GM12878 (cell line): ENCODE results near the gene MT1B. TPM values are rescaled to one million over a fixed set of nuclear protein-coding genes. Genes with fewer than 3 reads are reported as not detected.

Experiments
- ATAC-seq: fragments of 200-7000 bp; cut with Tn5 transposase; 3 replicates; pipeline ENCODE4 v1.9.1; 2020; ENCODE audit warnings: mild to moderate bottlenecking, moderate library complexity
- BruUV-seq: library from RNA; stranded (reverse); fragments of 400-500 nt; replicated peaks from 2 replicates; lab custom pipeline; 2021; lab: Mats Ljungman, UMichigan
- CTCF ChIA-PET: fragments of 300-600 bp; sonication (Branson Sonifier 250); formaldehyde crosslinking; extraction: SDS; loops from one replicate; lab custom pipeline; 2021; ENCODE audit warnings: inconsistent platforms; lab: Yijun Ruan, JAX
- POLR2A ChIA-PET: fragments of 350-600 bp; formaldehyde crosslinking; extraction: SDS; loops from one replicate; lab custom pipeline; 2021; ENCODE audit warnings: inconsistent platforms; lab: Charles Lee
- RAD21 ChIA-PET: fragments of 300-600 bp; sonication (Branson Sonifier 250); formaldehyde crosslinking; loops from one replicate; lab custom pipeline; 2023; ENCODE audit warnings: antibody characterized with exemption; ENCODE audit not compliant: unreplicated experiment; lab: Charles Lee
- SMC1A ChIA-PET: fragments of 300-600 bp; sonication (Branson Sonifier 250); formaldehyde crosslinking; loops from one replicate; lab custom pipeline; 2023; ENCODE audit not compliant: unreplicated experiment, uncharacterized antibody; lab: Charles Lee
- DNase-seq: peaks from one replicate; pipeline ENCODE4 v3.0.0-alpha.2; 2011; ENCODE audit warnings: low read depth, low spot score
- FAIRE-seq: peaks from 3 replicates; lab custom pipeline; 2011; peaks lifted over from hg19 to GRCh38; lab: Jason Lieb, UNC
- H2AFZ ChIP-seq: 2 replicates; pipeline ENCODE4 v1.6.0; 2011; ENCODE audit warnings: low read depth, low read length, control low read depth; ENCODE audit not compliant: control insufficient read depth
- H3K27ac ChIP-seq: 2 replicates; pipeline ENCODE4 v1.5.1; 2011; ENCODE audit warnings: control low read depth; ENCODE audit not compliant: control insufficient read depth, insufficient read depth
- H3K27me3 ChIP-seq, 2 experiments: replicated peaks in 1 of 2; 2 replicates each; pipeline versions ENCODE4 v1.6.0 to v1.6.1; 2011; ENCODE audit warnings: low read length in 1 of 2; ENCODE audit not compliant: control insufficient read depth in 2 of 2, insufficient read depth in 2 of 2
- H3K36me3 ChIP-seq, 2 experiments: 2 replicates each; pipeline ENCODE4 v1.5.1; 2011; ENCODE audit warnings: low read length in 1 of 2; ENCODE audit not compliant: control insufficient read depth in 2 of 2, insufficient read depth in 2 of 2
- H3K4me1 ChIP-seq: 2 replicates; pipeline ENCODE4 v1.6.1; 2011; ENCODE audit warnings: mild to moderate bottlenecking, low read length, moderate library complexity, mixed read lengths; ENCODE audit not compliant: control insufficient read depth, insufficient read depth
- H3K4me2 ChIP-seq: 2 replicates; pipeline ENCODE4 v1.6.0; 2011; ENCODE audit warnings: control low read depth; ENCODE audit not compliant: control insufficient read depth, insufficient read depth
- H3K4me3 ChIP-seq: fragments of 200-600 bp; sonication (generic); 2 replicates; pipeline ENCODE4 v1.5.1; 2016
- H3K79me2 ChIP-seq: 2 replicates; pipeline ENCODE4 v1.6.0; 2011; ENCODE audit warnings: low read length; ENCODE audit not compliant: control insufficient read depth, insufficient read depth
- H3K9ac ChIP-seq: 2 replicates; pipeline ENCODE4 v1.8.0; 2011; ENCODE audit warnings: low read length, control low read depth, mixed read lengths; ENCODE audit not compliant: control insufficient read depth, insufficient read depth
- H3K9me3 ChIP-seq: replicated peaks from 3 replicates; pipeline ENCODE4 v1.5.1; 2011; ENCODE audit warnings: mild to moderate bottlenecking, low read length; ENCODE audit not compliant: control insufficient read depth, insufficient read depth
- H4K20me1 ChIP-seq: 2 replicates; pipeline ENCODE4 v1.6.0; 2011; ENCODE audit not compliant: control insufficient read depth, insufficient read depth
- BHLHE40 ChIP-seq, 2 experiments: fragments of 450-650 bp in 1 of 2; IDR thresholded peaks; 2 replicates each; pipeline ENCODE4 v1.6.1; 2011 to 2017; ENCODE audit warnings: low read depth in 2 of 2, borderline replicate concordance in 1 of 2, improper control_type of control experiment in 1 of 2, low read length in 1 of 2, mild to moderate bottlenecking in 1 of 2
- CHD2 ChIP-seq: IDR thresholded peaks from 2 replicates; pipeline ENCODE4 v1.6.1; 2011; ENCODE audit warnings: low read depth, low read length, improper control_type of control experiment, borderline replicate concordance
- CREB1 ChIP-seq: IDR thresholded peaks from 2 replicates; pipeline ENCODE4 v1.6.1; 2012; ENCODE audit warnings: low read depth, mild to moderate bottlenecking, inconsistent platforms
- CREM ChIP-seq: IDR thresholded peaks from 2 replicates; pipeline ENCODE4 v1.6.1; 2014; ENCODE audit warnings: antibody characterized with exemption, low read depth
- FOS ChIP-seq: IDR thresholded peaks from 3 replicates; pipeline ENCODE4 v1.6.1; 2011; ENCODE audit warnings: borderline replicate concordance; ENCODE audit not compliant: insufficient read length; ENCODE audit errors: extremely low read depth
- HDGF ChIP-seq: fragments of 450-650 bp; IDR thresholded peaks from 2 replicates; pipeline ENCODE4 v1.6.1; 2016; ENCODE audit warnings: antibody characterized with exemption
- IRF5 ChIP-seq: fragments of 450-650 bp; IDR thresholded peaks from 2 replicates; pipeline ENCODE4 v1.6.1; 2017; ENCODE audit warnings: borderline replicate concordance
- LARP7 ChIP-seq: fragments of 450-650 bp; IDR thresholded peaks from 2 replicates; pipeline ENCODE4 v1.6.1; 2017; ENCODE audit warnings: mild to moderate bottlenecking
- MTA2 ChIP-seq: fragments of 450-650 bp; IDR thresholded peaks from 2 replicates; pipeline ENCODE4 v1.6.1; 2016; ENCODE audit warnings: low read depth, mild to moderate bottlenecking, moderate library complexity
- NR2C2 ChIP-seq: IDR thresholded peaks from 2 replicates; pipeline ENCODE4 v1.6.1; 2011; ENCODE audit warnings: borderline replicate concordance, low read depth; ENCODE audit not compliant: control insufficient read depth, insufficient read length
- PML ChIP-seq: IDR thresholded peaks from 2 replicates; pipeline ENCODE4 v1.6.1; 2012; ENCODE audit warnings: low read length, inconsistent platforms
- SMC3 ChIP-seq: IDR thresholded peaks from 2 replicates; pipeline ENCODE4 v1.6.1; 2011; ENCODE audit warnings: low read length, improper control_type of control experiment, borderline replicate concordance
- ZZZ3 ChIP-seq: IDR thresholded peaks from 2 replicates; pipeline ENCODE4 v1.6.1; 2011; ENCODE audit warnings: low read depth; ENCODE audit not compliant: control insufficient read depth, insufficient read length
- WGBS: methylation state at CpG from one replicate; pipeline ENCODE4 v1.1.6; 2016; ENCODE audit warnings: low lambda C conversion rate; ENCODE audit not compliant: insufficient replicate concordance, insufficient coverage; ENCODE audit errors: missing lambda C conversion rate; 5-methylcytosine and 5-hydroxymethylcytosine counted together
- in situ Hi-C: fragments of 300-500 bp; cut with MboI; formaldehyde crosslinking; loops from 9 replicates; pipeline ENCODE4 v1.14.3; 2018; ENCODE audit warnings: mixed read lengths
- intact Hi-C: fragments of 100-400 bp; cut with micrococcal nuclease; formaldehyde crosslinking; loops from one replicate; pipeline ENCODE4 v1.14.2; 2022; ENCODE audit not compliant: unreplicated experiment
- polyA plus RNA-seq, 11 experiments: library from polyadenylated mRNA; depleted of rRNA in 4 of 11; unstranded in 6 of 11; stranded (reverse) in 5 of 11; fragments of >200 nt; fragmentation: Nextera tagmentation in 4 of 11; fragmentation: Illumina TruSeq in 1 of 11; extraction: Ambion mirVana in 4 of 11; extraction: Trizol in 1 of 11; gene quantifications; 1 replicate in 1 of 11; 2 replicates in 10 of 11; pipeline versions ENCODE4 v1.2.1 to v1.2.3, GENCODE V29; 2011 to 2016; ENCODE audit warnings: inconsistent platforms in 2 of 11, missing spikeins in 2 of 11, low read depth in 1 of 11
- total RNA-seq, 4 experiments: library from RNA; depleted of rRNA in 3 of 4; stranded (reverse); fragments of >200 nt in 3 of 4; fragmentation: Illumina TruSeq in 1 of 4; extraction: Trizol in 1 of 4; gene quantifications; 2 replicates each; pipeline versions ENCODE4 v1.2.1 to v1.2.3, GENCODE V29; 2013 to 2021
- TF ChIP-seq, protein P1 (sequence below): fragments of 450-650 bp; IDR thresholded peaks from 2 replicates; pipeline ENCODE4 v1.6.1; 2016; ENCODE audit warnings: mild to moderate bottlenecking, moderate library complexity, borderline replicate concordance
- TF ChIP-seq, protein P2 (sequence below): IDR thresholded peaks from 2 replicates; pipeline ENCODE4 v1.6.1; 2011; ENCODE audit warnings: low read depth, low read length, improper control_type of control experiment, borderline replicate concordance

MT1B gene
- total and polyA plus RNA-seq, 10 of the 15 experiments (the other 5 are each of a cell fraction or from before 2014, with no cell fraction given), result not detected

GRCh38 chr16:56675685-56676210 lies 24.1 kb downstream of the MT1B start:
- ChIA-PET SMC1A (interaction anchor here (0.7 to 1.8 kb wide), 4 partner anchors 22 to 267 kb away, joined by 3 to 8 read pairs (median 3); no protein-coding TSS in a partner anchor), CTCF (interaction anchor here (1.1 to 2.7 kb wide), 2 partner anchors 26 to 101 kb away, joined by 3 to 15 read pairs; no protein-coding TSS in a partner anchor), RAD21 (interaction anchor here (1.1 to 2.1 kb wide), 3 partner anchors 26 to 71 kb away, joined by 3 to 10 read pairs (median 6); partner anchors contain the start of gene MT2A), POLR2A (no interaction called here)
- H2AFZ ChIP-seq, result peak overlapping the region; percentile 47; the same call in 1 of the 2 replicates
- H3K27ac ChIP-seq, result no peak overlapping the region
- H3K9ac ChIP-seq, result no peak overlapping the region
- H3K27me3 ChIP-seq, result peaks cover under 1 to 4% of the 10 kb centered on the region in 2 experiments; a peak in 3 of 4 replicates
- H3K36me3 ChIP-seq, result no peaks in the 10 kb centered on the region
- 26% methylated on average over 27 of the region's 32 CpGs for WGBS
- FAIRE-seq (no peak), ATAC-seq (peak; percentile 75), DNase-seq (no peak)
- no TSS peak for BruUV-seq
- H4K20me1 ChIP-seq, result no peaks in the 10 kb centered on the region
- no peaks in the 10 kb centered on the region for H3K9me3 ChIP-seq
- intact Hi-C loops (no loop called here), in situ Hi-C loops (loop anchor here (25.0 kb wide), 1 partner anchor 738 kb away; no protein-coding TSS in a partner anchor)
- peak overlapping the region; percentile 48 for H3K4me2 ChIP-seq
- H3K4me3 ChIP-seq, result no peak overlapping the region
- TF ChIP-seq FOS (no peak), BHLHE40 (IDR thresholded peaks at IDR 0.05; ENCODE audit: borderline replicate concordance in 1 of 2, low read depth in 2 of 2, low read length in 1 of 2) (0 out of 4 replicates have a peak, but pooled peaks of 1 of the 2 experiments have one; percentile 26), CREB1 (no peak), NR2C2 (no peak), PML (no peak), ZZZ3 (no peak), LARP7 (0 out of 2 replicates have a peak, but pooled peaks have one; percentile 53), IRF5 (no peak), CHD2 (no peak), CREM (no peak), HDGF (no peak), SMC3 (no peak), MTA2 (no peak)
- TF ChIP-seq, protein P1, sequence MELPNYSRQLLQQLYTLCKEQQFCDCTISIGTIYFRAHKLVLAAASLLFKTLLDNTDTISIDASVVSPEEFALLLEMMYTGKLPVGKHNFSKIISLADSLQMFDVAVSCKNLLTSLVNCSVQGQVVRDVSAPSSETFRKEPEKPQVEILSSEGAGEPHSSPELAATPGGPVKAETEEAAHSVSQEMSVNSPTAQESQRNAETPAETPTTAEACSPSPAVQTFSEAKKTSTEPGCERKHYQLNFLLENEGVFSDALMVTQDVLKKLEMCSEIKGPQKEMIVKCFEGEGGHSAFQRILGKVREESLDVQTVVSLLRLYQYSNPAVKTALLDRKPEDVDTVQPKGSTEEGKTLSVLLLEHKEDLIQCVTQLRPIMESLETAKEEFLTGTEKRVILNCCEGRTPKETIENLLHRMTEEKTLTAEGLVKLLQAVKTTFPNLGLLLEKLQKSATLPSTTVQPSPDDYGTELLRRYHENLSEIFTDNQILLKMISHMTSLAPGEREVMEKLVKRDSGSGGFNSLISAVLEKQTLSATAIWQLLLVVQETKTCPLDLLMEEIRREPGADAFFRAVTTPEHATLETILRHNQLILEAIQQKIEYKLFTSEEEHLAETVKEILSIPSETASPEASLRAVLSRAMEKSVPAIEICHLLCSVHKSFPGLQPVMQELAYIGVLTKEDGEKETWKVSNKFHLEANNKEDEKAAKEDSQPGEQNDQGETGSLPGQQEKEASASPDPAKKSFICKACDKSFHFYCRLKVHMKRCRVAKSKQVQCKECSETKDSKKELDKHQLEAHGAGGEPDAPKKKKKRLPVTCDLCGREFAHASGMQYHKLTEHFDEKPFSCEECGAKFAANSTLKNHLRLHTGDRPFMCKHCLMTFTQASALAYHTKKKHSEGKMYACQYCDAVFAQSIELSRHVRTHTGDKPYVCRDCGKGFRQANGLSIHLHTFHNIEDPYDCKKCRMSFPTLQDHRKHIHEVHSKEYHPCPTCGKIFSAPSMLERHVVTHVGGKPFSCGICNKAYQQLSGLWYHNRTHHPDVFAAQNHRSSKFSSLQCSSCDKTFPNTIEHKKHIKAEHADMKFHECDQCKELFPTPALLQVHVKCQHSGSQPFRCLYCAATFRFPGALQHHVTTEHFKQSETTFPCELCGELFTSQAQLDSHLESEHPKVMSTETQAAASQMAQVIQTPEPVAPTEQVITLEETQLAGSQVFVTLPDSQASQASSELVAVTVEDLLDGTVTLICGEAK, result no peak
- TF ChIP-seq, protein P2, sequence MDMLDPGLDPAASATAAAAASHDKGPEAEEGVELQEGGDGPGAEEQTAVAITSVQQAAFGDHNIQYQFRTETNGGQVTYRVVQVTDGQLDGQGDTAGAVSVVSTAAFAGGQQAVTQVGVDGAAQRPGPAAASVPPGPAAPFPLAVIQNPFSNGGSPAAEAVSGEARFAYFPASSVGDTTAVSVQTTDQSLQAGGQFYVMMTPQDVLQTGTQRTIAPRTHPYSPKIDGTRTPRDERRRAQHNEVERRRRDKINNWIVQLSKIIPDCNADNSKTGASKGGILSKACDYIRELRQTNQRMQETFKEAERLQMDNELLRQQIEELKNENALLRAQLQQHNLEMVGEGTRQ, result no peak
- no peaks in the 10 kb centered on the region for H3K79me2 ChIP-seq
- no peaks in the 10 kb centered on the region for H3K4me1 ChIP-seq
